GM21526 (cell line): ENCODE results near the gene SLC25A20.
"Not testable (repeated sequence)": the region's sequence is repeated elsewhere in the genome, so short reads cannot be mapped to it uniquely, and the experiment has no call there.

Source experiments
- ATAC-seq: cut with Tn5 transposase; IDR thresholded peaks from one replicate; pipeline ENCODE4 v1.9.1; 2021; ENCODE audit warnings: moderate library complexity; ENCODE audit not compliant: unreplicated experiment, low FRiP score

Gene SLC25A20

DNA sequence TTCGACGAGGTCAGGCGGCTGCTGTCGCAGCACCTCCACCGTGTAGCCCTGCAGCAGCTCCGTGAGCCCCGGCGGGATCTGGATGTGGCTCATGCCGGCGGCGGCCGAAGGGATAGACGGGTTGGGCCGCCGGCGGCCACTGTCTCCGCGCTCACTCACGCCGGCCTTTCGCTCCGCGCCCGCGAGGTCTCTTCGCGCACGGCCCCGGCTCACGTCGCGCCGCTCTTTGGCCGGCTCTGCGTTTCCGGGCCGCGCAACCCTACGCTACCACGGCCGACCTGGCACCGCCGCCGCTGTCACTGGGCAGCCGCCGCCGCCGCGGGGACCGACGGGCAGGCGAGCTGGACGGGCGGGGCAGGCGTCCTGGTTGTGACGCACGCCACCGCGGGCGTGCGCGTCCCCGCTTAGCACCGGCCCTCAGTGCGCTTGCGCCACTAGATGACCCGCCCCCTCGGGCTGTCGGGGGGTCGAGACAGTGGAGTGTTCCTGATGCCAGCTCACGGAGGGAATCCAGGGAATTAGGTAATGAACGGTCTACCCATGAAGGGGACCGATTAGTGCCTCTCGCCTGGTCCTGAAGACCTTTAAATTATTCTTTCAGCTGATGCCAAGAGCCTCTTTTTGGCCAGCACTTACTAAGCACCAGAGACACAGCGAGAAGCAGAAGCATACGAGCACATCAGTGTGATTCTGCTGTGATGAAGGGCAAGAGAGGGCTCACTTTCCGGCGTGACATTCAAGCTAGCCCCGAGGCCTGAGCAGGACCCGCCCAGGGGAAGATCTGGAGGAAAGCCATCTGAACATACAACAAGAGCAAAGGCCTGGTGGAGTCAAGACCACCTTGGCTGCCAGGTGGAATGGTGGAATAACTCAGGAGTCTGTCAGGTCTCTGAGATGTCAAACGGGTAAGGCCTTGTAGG is 50.9 kb downstream of the SLC25A20 start, which contains the start of gene PRKAR2A:
PRKAR2A (minus strand) TSS at position 371 of the 920 bp plus-strand sequence; CDS start at position 93, 278 bp downstream.
- ATAC-seq: peak; percentile 85

DNA sequence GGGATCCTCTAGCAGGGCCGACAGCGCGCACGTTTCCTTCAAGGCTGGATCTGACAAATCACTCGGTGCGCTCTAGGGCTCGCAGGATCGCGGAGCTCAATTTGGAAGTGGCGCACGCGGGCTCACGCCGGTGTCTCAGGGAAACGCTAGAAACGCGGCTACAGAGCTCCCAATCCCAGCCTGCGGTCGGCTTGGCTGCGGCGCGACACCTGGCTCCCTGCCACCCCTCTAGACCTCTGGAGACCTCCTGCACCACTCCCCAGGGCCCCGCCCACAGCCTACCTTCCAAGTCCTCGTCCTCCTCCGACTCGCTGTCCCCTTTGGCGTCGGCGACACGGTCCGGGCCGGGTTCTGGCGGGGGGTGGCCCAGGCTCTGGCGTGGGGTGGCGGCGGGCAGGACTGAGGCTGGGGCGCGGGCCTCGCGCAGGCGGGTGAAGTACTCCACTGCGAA is 51.6 kb downstream of the SLC25A20 start:
- ATAC-seq: peak; percentile 4

DNA sequence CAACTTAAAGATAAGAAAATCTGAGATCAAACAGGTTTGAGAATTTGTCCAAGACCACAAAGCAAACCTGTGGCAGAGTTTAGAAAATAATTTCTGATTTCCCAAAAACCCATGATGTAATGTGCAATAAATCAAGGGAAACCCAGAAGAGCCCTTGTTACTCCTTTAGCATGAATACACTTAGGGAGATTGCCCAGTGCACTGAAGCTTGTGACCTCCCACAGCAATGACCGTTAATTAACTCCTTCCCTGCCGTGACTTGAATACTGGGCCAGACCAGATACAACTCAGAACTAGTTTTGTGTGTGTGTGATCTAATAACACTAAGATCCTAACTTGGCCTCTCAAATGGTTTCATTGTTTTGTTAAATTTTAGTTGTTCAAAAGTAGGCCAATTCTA is 53.5 kb downstream of the SLC25A20 start:
- no peak for ATAC-seq

DNA sequence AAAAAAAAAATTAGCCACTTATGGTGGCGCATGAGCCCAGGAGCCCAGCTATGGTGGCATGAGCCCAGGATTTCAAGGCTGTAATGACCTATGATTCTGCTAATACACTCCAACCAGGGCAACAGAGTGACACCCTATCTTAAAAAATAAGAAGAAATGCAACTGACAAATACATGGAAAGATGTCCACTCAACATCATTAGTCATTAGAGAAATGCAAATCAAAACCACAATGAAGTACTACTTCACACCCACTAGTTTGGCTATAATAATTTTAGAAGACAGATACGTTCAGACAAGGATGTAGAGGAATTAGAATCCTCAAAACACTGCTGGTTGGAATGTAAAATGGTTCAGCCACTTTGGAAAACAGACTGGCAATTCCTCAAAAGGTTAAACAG is 61.5 kb downstream of the SLC25A20 start:
- no peak for ATAC-seq

GRCh38 chr3:48835650-48836366 is 62.9 kb downstream of the SLC25A20 start:
- ATAC-seq: no peak

GRCh38 chr3:48832684-48833083 is 66.0 kb downstream of the SLC25A20 start:
- no peak for ATAC-seq

GRCh38 chr3:48830715-48831114 is 68.0 kb downstream of the SLC25A20 start:
- no peak for ATAC-seq

- not testable (repeated sequence) for ATAC-seq
Measured at GRCh38 chr3:48829525-48829924, 69.2 kb downstream of the SLC25A20 start.

DNA sequence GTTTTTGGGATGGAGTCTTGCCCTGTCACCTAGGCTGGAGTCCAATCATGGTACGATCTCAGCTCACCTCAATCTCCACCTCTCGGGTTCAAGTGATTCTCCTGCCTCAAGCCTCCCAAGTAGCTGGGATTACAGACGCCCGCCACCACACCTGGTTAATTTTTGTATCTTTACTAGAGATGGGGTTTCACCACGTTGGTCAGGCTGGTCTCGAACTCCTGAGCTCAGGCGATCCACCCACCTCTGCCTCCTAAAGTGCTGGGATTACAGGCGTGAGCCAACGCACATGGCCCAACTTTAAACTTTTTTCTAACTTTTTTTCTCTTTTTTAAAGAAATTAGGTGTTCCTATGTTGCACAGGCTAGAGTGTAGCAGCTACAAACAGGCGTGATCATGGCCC is 70.8 kb downstream of the SLC25A20 start:
- not testable (repeated sequence) for ATAC-seq

GRCh38 chr3:48826451-48826850 is 72.2 kb downstream of the SLC25A20 start:
- no peak for ATAC-seq

- ATAC-seq: no peak
Measured at GRCh38 chr3:48820612-48821324, 77.9 kb downstream of the SLC25A20 start.

DNA sequence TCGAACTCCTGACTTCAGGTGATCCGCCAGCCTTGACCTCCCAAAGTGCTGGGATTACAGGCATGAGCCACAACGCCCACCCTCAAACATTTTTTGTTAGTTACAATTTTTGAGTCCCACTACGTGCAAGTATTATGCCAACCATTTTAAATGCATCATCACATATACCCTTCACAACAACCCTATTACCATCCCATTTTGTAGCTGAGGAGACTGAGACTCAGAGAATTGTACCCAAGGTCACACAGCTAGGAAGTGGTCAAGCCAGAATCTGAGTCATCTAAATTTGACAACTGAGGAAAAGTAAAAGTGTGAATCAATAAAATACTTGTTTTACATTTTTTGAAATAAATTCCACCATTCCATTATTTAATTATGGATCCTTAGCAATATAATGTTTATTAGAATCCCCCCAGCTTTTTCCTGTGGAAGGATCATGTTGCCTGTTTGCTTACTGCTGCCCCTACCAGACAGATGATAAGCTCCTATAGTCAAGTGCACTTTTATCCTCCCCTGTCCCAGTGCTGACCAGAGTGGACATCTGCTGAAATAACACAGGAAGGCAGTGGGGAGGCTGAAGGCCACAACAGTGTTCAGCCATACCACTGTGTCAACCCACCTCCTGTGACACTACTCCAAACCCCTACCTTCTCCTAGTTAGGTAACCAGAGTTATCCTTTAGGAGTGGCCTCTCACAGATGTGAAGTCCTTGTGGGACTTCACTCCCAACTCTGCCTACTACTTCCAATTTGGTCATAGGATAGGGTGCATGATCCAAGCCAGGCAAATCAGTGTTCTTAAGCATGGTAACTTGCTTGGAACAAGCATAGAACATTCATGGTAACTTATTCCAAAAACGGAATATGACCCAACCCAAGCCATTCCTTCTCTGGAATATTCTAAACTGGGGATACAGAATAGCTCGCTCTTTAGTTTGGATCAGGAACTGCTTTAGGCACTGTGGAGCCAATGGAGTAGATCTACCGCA is 79.2 kb downstream of the SLC25A20 start:
- no peak for ATAC-seq

- ATAC-seq: no peak
Measured at GRCh38 chr3:48811524-48811923, 87.2 kb downstream of the SLC25A20 start.
